Measurements from ENCODE around the gene SLC35F2.
A peak's percentile ranks its signal among the peaks of the same experiment; 100 is the strongest.
"Not testable (repeated sequence)": the region's sequence is repeated elsewhere in the genome, so short reads cannot be mapped to it uniquely, and the experiment has no call there.

The SLC35F2 gene

DNA sequence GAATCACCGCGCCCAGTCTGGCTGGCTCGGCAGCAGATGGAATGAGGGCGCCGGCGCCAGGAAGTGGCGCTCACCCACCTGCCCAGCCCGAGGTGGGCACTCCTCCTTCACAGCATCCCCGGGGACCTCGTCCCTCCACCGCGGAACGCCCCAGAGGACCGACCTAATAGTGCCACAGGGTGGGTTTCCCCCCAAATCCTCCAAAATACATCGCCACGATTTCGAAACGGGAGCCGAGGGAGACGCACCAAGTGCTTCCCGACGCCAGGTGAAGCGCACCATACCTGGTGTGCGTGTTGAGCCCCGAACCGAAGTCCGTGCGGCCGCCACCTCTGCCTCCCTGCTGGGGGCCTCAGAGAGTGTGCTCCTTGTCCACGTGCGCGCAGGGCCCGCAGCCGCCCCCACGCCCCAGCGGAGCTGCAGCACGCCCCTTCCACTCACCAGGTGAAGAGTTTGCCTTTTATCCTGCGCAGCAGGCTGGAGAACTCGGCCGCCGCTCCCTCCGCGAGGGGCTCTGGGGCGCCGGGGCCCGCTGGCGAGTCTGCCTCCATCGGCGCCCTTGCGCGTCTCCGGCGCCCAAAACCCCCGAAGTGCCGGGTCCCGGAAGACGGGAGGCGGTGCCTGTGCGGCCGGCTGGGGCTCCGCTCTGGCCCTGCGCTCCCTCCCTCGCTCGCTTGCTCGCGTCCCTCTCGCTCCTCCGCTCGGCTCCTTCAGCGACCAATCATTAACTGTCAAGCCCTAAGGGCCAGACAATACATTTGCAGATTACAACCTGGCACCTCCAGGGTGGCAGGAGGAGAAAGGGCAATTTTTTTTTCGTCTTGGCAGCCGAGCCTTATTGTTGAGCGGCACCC, at the start of gene SLC35F2:
TSS of gene SLC35F2 (minus strand) at position 571 of the 854 bp plus-strand sequence. CDS start at position 551, 20 bp downstream.
- peak; percentile 78 to 89 for DNase-seq

GRCh38 chr11:107908211-107908610, 49.6 kb upstream of the SLC35F2 start:
- no peak for DNase-seq

DNA sequence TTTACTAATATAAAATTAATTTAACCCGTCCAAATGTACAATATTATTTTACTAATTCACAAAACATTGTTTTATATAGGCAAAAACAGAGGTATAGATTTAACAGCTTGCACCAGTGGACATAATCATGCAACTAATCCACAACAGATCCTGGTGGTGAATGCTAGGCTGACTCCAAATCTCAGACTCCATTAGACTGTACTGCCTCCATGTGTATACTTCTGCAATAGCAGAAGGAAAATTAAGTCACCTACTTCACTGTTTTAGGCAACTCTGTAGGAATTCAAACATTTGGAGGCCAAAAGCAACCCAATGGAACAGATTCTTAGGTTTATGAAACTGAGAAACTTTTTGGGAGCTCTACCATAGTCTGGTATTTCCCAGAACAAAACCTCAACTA, 39.7 kb upstream of the SLC35F2 start:
- no peak for DNase-seq

DNA sequence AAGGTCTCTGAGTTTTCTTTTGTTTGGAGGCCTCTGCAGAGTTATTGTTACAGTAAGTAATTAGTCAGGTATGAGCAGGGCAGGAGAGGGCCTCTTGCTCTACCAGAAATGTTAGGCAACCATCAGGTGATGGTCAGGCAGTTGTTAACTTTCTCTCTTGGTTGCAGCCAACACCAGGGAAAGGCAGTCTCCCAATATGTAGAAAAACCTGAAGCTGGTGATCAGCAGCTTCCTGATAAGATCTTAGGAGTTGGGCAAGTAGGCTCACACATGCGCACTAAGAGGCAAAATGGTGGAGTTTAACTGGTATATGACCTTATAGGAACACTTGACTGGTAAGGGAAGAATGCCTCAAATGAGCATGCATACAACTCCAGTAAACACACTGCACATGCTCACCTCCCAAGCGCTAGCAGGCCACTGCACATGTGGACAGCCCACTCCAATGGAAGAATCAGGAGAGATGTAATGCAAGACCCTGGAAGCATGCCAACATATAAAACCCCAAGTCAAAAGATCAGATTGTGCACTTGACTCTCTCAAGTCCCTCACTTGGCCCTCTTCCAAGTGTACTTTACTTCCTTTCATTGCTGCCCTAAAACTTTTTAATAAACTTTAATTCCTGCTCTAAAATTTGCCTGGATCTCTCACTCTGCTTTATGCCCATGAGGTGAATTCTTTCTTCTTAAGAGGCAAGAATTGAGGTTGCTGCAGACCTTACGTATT, 23.7 kb upstream of the SLC35F2 start:
- DNase-seq = no peak

DNA sequence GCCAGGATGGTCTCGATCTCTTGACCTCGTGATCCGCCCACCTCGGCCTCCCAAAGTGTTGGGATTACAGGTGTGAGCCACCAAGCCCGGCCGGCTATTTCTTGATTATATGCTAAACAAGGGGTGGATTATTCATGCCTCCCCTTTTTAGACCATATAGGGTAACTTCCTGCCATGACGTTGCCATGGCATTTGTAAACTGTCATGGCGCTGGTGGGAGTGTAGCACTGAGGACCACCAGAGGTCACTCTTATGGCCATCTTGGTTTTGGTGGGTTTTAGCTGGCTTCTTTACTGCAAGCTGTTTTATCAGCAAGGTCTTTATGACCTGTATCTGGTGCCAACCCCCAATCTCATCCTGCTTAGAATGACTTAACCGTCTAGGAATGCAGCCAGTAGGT, 22.9 kb upstream of the SLC35F2 start:
- DNase-seq = not testable (repeated sequence)

GRCh38 chr11:107876141-107876540, 17.6 kb upstream of the SLC35F2 start:
- DNase-seq = no peak

DNA sequence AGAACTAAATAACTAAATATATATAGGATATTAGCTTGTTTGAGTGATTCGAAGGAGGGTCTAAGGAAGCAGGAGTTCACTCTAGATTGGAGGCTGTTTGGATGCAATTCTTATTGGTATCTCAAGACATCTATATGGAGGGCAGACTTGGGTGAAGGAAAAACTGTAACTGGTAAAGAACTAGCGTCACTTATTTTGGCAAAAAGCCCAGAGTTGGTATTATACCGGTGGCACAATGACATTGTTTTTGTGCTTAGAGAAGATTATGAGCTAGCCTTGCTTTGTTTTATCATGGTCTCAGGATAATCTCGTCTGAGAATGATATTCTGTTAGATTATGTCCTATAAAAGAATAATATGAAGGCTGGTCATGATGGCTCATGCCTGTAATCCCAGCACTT, 6.0 kb upstream of the SLC35F2 start:
- DNase-seq = no peak

DNA sequence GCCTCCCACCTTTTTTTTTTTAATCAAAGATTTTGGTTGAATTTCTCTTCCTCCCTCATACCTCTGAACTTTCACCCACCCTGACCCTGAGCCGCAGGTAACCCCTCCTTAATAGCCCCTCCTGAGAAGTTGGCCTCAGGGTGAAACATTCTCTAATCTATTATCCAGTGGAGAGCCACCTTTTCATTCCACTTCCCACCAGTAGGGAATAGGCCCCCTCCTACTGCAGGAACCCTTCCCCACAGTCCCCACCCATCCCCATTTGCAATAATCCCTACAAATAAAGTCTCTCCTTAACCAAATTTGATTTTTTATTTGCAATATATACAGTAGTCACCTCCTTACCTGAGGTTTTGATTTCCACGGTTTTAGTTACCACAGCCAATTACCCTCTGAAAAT, 2.1 kb upstream of the SLC35F2 start:
- DNase-seq = no peak

GRCh38 chr11:107860240-107860620, 1.6 kb upstream of the SLC35F2 start:
- DNase-seq = not testable (repeated sequence)

DNA sequence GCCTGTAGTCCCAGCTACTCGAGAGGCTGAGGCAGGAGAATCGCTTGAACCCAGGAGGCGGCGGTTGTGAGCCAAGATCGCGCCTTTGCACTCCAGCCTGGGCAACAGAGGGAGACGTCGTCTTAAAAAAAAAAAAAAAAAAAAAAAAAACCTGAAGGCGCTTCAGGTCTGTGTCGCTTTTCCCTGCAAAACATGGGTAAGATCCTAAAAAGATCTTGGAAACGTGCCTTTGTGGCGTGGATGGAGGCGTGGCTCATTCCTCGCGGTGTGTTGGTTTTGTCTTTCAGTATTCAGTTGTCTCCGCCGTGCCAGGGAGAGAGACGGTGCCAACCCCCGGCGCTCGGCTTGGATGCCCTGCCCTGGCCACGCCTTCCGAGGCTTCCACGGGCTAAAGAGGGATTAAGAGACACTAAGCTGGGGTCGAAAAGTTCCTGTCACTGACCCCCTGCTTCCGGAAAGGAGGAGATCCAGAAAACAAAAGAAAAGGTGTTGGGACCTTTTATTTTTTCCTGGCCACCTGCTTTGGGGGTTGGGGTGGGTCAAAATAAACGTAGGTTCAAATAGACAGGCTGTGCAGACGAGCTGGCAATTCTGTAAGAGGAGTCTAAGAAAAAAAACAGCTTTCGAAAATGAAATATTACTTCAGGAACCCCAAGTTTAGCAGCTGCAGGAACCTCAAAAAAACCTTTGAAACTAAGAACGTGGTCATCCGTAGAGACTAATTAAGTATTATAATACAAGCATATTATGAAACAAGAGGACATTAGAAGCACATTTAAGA, 1.1 kb upstream of the SLC35F2 start:
- peak; percentile 46 to 70 for DNase-seq

- no peak for DNase-seq
Measured at GRCh38 chr11:107857550-107858216, 904 bp downstream of the SLC35F2 start.

- no peak for DNase-seq
Measured at GRCh38 chr11:107856981-107857517, 1.5 kb downstream of the SLC35F2 start.

DNA sequence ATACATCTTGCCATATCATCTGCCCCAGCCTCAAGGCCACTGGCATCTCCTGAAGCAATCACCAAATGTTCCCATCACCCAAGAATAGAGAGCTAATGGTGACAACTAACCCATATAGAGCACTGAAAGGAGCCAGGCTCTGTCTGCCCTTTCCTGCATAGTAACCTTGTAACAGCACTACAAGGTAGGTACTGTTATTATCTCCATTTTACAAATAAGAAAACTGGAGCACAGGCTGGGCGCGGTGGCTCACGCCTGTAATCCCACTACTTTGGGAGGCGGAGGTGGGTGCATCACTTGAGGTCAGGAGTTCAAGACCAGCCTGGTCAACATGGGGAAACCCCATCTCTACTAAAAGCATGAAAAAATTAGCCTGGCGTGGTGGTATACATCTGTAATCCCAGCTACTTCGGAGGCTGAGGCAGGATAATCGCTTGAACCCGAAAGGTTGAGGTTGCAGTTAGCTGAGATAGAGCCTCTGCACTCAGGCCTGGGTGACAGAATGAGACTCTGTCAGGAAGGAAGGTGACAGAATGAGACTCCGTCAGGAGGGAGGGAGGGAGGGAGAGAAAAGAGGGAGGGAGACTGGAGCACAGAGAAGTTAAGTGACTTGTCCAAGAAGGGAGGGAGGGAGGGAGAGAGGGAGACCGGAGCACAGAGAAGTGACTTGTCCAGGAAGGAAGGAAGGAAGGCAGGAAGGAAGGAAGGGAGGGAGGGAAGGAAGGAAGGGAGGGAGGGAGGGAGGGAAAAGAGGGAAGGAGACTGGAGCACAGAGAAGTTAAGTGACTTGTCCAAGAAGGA, 2.2 kb downstream of the SLC35F2 start:
- no peak for DNase-seq

DNA sequence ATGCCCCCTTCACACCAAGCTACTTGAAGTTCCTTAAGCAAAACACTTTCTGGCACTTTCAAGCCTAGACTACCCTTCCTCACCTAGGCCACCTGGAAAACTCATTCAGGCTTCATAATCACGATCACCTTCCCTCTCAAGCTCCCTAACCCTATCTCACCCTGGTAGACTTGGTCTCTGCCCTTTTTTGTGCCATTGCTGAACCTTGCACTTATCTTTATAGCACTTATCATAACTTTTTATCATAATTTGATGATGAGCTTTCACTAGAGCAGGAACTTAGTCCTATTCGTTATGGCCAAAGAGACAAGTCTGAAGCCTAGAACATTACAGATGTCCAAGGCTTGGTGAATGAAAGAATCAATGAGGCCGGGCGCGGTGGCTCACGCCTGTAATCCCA, 5.5 kb downstream of the SLC35F2 start:
- no peak for DNase-seq

- no peak for DNase-seq
Measured at GRCh38 chr11:107851704-107852310, 6.8 kb downstream of the SLC35F2 start.

DNA sequence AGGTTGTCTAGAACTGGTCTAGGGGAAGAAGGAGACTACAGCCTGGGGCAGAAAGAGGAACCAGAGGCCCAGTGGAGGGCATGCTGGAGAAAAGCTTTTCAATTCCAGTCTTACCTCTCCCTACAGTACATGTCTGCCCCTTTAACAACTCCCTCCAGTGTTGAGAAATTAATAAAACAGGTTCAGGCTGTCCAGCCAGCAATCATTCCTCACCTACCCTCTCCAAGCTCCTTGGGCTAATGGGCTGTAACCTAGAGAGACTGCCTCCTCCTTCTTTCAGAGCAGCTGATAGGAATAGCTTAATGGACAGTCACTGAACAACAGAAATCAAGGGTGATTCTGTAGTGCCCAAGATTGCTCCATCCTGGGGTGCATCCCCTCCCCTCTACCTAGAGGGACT, 8.8 kb downstream of the SLC35F2 start:
- DNase-seq = no peak

DNA sequence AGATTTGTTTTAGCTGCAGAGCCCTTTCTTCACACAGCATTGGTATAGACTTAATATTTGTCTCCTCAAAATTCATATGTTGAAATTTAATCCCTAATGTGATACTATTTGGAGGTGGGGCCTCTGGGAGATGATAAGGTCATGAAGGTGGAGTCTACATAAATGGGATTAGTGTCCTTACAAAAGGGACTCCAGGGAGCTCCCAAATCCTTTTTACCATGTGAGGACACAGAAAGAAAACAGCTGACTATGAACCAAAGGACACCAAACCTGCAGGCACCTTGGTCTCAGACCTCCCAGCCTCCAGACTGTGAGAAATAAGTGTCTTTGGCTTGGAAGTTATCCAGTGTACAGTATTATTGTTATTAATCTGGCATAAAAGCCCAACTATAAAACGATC, 10.2 kb downstream of the SLC35F2 start:
- DNase-seq = no peak

- no peak for DNase-seq
Measured at GRCh38 chr11:107847184-107847583, 11.4 kb downstream of the SLC35F2 start.

DNA sequence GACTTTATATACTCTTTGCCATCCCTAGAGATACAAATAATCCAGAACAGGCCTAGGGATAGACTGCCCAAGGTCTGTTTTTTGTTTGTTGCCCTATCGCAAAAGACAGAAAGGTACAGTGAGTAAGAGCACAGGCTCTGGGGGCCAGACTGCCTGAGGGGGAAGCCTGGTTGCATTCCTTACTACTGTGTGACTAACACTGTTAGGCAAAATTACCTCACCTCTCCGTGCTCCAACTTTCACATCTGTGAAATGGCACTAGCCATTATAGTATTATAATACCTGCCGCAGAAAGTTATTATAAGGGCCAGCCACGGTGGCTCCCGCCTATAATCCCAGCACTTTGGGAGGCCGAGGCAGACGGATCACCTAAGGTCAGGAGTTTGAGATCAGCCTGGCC, 14.5 kb downstream of the SLC35F2 start:
- no peak for DNase-seq

GRCh38 chr11:107842412-107843100, 16.0 kb downstream of the SLC35F2 start:
- no peak for DNase-seq

GRCh38 chr11:107840129-107840484, 18.5 kb downstream of the SLC35F2 start:
- peak in 1 of 2 experiments; percentile 63 for DNase-seq
